ENCODE data around the gene R3HDM1.

- TF ChIP-seq CTCF (IDR thresholded peaks at IDR 0.05) (no peak), POLR2A (IDR thresholded peaks at IDR 0.05) (no peak)
Measured at GRCh38 chr2:135667045-135667444, 135.8 kb downstream of the R3HDM1 start.

Measured in esophagus squamous epithelium (tissue), 4 donors.